HepG2 (cell line): ENCODE measurements around the gene ARHGAP9. TPM values are rescaled to one million over a fixed set of nuclear protein-coding genes. Genes with fewer than 3 reads are reported as not detected.

ENCODE experiments used
- DZIP1 ChIP-seq: sonication (generic); formaldehyde crosslinking; IDR thresholded peaks from 2 replicates; pipeline ENCODE4 v1.5.0; 2020; ENCODE audit warnings: mild to moderate bottlenecking, missing genetic modification reagents
- PHF8 ChIP-seq: sonication (generic); formaldehyde crosslinking; IDR thresholded peaks from 2 replicates; pipeline ENCODE4 v1.5.0; 2020; ENCODE audit warnings: missing genetic modification reagents
- SKI ChIP-seq: fragments of 450-650 bp; IDR thresholded peaks from one replicate; pipeline ENCODE4 v1.6.1; 2018; ENCODE audit warnings: mild to moderate bottlenecking; ENCODE audit not compliant: partially characterized antibody
- SNAPC2 ChIP-seq: sonication (generic); formaldehyde crosslinking; IDR thresholded peaks from 2 replicates; pipeline ENCODE4 v1.8.1; 2022; ENCODE audit warnings: mild to moderate bottlenecking, missing genetic modification reagents
- SRSF9 ChIP-seq: fragments of 200-400 bp; formaldehyde crosslinking; IDR thresholded peaks from 2 replicates; pipeline ENCODE4 v1.6.1; 2018; ENCODE audit warnings: borderline replicate concordance, mild to moderate bottlenecking, low read depth, low read length; ENCODE audit not compliant: insufficient read depth, poor library complexity, severe bottlenecking
- XBP1 ChIP-seq: sonication (generic); formaldehyde crosslinking; IDR thresholded peaks from 2 replicates; pipeline ENCODE4 v1.5.0; 2020; ENCODE audit warnings: missing genetic modification reagents
- ZFP1 ChIP-seq: IDR thresholded peaks from 2 replicates; pipeline ENCODE4 v1.6.1; 2016
- ZNF138 ChIP-seq: sonication (generic); formaldehyde crosslinking; IDR thresholded peaks from 2 replicates; pipeline ENCODE4 v1.5.0; 2020; ENCODE audit warnings: mild to moderate bottlenecking, low read depth, missing genetic modification reagents
- ZNF235 ChIP-seq: sonication (generic); formaldehyde crosslinking; IDR thresholded peaks from 2 replicates; pipeline ENCODE4 v1.8.1; 2023; ENCODE audit warnings: mild to moderate bottlenecking, missing genetic modification reagents, borderline replicate concordance
- ZNF724P ChIP-seq: sonication (generic); formaldehyde crosslinking; IDR thresholded peaks from 2 replicates; pipeline ENCODE4 v1.8.0; 2022; ENCODE audit warnings: missing genetic modification reagents, borderline replicate concordance
- ZNF780A ChIP-seq: sonication (generic); formaldehyde crosslinking; IDR thresholded peaks from 2 replicates; pipeline ENCODE4 v1.8.0; 2022; ENCODE audit warnings: mild to moderate bottlenecking, missing genetic modification reagents, moderate library complexity
- ZNF782 ChIP-seq: sonication (generic); formaldehyde crosslinking; IDR thresholded peaks from 2 replicates; pipeline ENCODE4 v1.4.0; 2020; ENCODE audit warnings: missing genetic modification reagents, mild to moderate bottlenecking, borderline replicate concordance
- polyA plus RNA-seq, 8 experiments: library from polyadenylated mRNA; depleted of rRNA in 3 of 8; stranded (reverse) in 7 of 8; unstranded in 1 of 8; fragments of >200 nt; fragmentation: Illumina TruSeq in 4 of 8; extraction: Trizol in 4 of 8; gene quantifications; 2 replicates each; pipeline versions ENCODE4 v1.2.1 to v1.2.3, GENCODE V29; 2011 to 2016; ENCODE audit warnings: low read depth in 4 of 8, missing spikeins in 1 of 8, mixed read lengths in 1 of 8; ENCODE audit not compliant: insufficient read depth in 1 of 8
- total RNA-seq, 5 experiments: library from RNA; depleted of rRNA; stranded (reverse); fragments of >200 nt; fragmentation: Illumina TruSeq; extraction: Trizol; gene quantifications; 2 replicates each; pipeline ENCODE4 v1.2.3, GENCODE V29; 2016; ENCODE audit warnings: low read depth in 1 of 5
- TF ChIP-seq, protein P1 (sequence below): IDR thresholded peaks from 2 replicates; pipeline ENCODE4 v1.6.1; 2012; ENCODE audit warnings: low read length, improper control_type of control experiment
- TF ChIP-seq, protein P2 (sequence below): IDR thresholded peaks from 2 replicates; pipeline ENCODE4 v1.6.1; 2016; ENCODE audit warnings: missing genetic modification reagents, missing compliant biosample characterization
- TF ChIP-seq, protein P3 (sequence below): sonication (generic); formaldehyde crosslinking; IDR thresholded peaks from 2 replicates; pipeline ENCODE4 v1.5.1; 2020; ENCODE audit warnings: mild to moderate bottlenecking, moderate library complexity, missing genetic modification reagents
- TF ChIP-seq, protein P4 (sequence below): sonication (generic); formaldehyde crosslinking; IDR thresholded peaks from 2 replicates; pipeline ENCODE4 v1.4.0; 2020; ENCODE audit warnings: missing genetic modification reagents, low read depth, mild to moderate bottlenecking, borderline replicate concordance
- TF ChIP-seq, protein P5 (sequence below): IDR thresholded peaks from 2 replicates; pipeline ENCODE4 v1.6.1; 2016; ENCODE audit warnings: mild to moderate bottlenecking

The ARHGAP9 gene
- total and polyA plus RNA-seq, 2 of the 13 experiments (the other 11 are each of a cell fraction or from before 2014, with no cell fraction given), result 0.18 to 1.2 TPM

DNA sequence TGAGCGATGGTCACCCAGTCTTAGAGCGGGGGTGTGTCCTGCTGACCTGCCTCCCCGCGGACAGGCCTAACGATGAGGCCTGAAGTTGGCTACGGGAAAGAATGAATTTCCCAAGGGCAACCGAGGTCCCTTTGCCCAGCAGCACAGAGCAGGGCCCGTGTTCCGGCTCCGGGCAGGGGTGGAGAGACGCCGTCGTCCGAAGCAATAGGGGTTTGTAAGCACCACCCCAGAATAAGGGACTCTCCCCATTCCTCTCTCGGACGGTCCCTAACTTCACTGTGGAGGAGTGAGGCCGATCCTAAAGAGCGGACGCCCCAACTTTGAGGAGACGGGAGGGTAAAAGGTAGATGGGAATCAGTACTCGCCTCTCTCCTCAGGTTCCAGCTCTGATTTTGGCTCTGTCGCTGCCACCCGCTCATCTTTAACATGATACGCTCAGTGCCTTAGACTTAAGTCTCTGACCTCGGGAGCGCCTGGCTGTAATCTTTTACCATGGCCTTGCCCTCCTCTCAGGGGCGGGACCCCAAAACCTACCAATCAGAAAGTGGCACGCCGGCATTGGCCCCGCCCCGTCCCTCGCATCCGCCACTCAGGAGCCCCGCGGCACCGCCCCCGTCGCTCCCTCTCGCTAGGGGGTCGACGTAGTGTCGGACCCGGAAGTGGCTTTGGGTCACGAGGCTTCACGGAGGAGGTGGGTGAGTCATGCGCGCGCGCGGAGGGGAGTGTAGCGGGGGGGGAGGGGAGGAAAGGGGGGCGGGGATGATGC is 40.6 kb upstream of the ARHGAP9 start, which contains the start of gene DDIT3 (continued):
- TF ChIP-seq ZNF782 (CRISPR knock-in tag) (peak; percentile 63; the same call in 1 of the 2 replicates), ZNF235 (peak; percentile 43; the same call in 1 of the 2 replicates), ZFP1 (CRISPR knock-in tag) (0 out of 2 replicates have a peak, but pooled peaks have one; percentile 27), PHF8 (peak; percentile 74), ZNF780A (CRISPR knock-in tag) (no peak; the same call in 1 of the 2 replicates), XBP1 (CRISPR knock-in tag) (peak; percentile 93), SRSF9 (no peak), SNAPC2 (CRISPR knock-in tag) (0 out of 2 replicates have a peak, but pooled peaks have one; percentile 11), ZNF724P (CRISPR knock-in tag) (no peak), SKI (peak; percentile 32), ZNF138 (CRISPR knock-in tag) (peak; percentile 65; the same call in 1 of the 2 replicates), DZIP1 (CRISPR knock-in tag) (no peak)
- TF ChIP-seq, protein P1, sequence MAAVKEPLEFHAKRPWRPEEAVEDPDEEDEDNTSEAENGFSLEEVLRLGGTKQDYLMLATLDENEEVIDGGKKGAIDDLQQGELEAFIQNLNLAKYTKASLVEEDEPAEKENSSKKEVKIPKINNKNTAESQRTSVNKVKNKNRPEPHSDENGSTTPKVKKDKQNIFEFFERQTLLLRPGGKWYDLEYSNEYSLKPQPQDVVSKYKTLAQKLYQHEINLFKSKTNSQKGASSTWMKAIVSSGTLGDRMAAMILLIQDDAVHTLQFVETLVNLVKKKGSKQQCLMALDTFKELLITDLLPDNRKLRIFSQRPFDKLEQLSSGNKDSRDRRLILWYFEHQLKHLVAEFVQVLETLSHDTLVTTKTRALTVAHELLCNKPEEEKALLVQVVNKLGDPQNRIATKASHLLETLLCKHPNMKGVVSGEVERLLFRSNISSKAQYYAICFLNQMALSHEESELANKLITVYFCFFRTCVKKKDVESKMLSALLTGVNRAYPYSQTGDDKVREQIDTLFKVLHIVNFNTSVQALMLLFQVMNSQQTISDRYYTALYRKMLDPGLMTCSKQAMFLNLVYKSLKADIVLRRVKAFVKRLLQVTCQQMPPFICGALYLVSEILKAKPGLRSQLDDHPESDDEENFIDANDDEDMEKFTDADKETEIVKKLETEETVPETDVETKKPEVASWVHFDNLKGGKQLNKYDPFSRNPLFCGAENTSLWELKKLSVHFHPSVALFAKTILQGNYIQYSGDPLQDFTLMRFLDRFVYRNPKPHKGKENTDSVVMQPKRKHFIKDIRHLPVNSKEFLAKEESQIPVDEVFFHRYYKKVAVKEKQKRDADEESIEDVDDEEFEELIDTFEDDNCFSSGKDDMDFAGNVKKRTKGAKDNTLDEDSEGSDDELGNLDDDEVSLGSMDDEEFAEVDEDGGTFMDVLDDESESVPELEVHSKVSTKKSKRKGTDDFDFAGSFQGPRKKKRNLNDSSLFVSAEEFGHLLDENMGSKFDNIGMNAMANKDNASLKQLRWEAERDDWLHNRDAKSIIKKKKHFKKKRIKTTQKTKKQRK, result no peak
- TF ChIP-seq, protein P2, sequence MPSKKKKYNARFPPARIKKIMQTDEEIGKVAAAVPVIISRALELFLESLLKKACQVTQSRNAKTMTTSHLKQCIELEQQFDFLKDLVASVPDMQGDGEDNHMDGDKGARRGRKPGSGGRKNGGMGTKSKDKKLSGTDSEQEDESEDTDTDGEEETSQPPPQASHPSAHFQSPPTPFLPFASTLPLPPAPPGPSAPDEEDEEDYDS (CRISPR knock-in tag), result peak; percentile 99
- TF ChIP-seq, protein P3, sequence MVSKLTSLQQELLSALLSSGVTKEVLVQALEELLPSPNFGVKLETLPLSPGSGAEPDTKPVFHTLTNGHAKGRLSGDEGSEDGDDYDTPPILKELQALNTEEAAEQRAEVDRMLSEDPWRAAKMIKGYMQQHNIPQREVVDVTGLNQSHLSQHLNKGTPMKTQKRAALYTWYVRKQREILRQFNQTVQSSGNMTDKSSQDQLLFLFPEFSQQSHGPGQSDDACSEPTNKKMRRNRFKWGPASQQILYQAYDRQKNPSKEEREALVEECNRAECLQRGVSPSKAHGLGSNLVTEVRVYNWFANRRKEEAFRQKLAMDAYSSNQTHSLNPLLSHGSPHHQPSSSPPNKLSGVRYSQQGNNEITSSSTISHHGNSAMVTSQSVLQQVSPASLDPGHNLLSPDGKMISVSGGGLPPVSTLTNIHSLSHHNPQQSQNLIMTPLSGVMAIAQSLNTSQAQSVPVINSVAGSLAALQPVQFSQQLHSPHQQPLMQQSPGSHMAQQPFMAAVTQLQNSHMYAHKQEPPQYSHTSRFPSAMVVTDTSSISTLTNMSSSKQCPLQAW (CRISPR knock-in tag), result 0 out of 2 replicates have a peak, but pooled peaks have one; percentile 61
- TF ChIP-seq, protein P4, sequence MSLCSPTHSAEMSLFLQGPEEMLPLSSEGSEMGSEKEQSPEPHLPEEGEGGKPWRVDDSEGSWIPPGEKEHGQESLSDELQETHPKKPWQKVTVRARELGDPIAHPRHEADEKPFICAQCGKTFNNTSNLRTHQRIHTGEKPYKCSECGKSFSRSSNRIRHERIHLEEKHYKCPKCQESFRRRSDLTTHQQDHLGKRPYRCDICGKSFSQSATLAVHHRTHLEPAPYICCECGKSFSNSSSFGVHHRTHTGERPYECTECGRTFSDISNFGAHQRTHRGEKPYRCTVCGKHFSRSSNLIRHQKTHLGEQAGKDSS (CRISPR knock-in tag), result peak; percentile 87
- TF ChIP-seq, protein P5, sequence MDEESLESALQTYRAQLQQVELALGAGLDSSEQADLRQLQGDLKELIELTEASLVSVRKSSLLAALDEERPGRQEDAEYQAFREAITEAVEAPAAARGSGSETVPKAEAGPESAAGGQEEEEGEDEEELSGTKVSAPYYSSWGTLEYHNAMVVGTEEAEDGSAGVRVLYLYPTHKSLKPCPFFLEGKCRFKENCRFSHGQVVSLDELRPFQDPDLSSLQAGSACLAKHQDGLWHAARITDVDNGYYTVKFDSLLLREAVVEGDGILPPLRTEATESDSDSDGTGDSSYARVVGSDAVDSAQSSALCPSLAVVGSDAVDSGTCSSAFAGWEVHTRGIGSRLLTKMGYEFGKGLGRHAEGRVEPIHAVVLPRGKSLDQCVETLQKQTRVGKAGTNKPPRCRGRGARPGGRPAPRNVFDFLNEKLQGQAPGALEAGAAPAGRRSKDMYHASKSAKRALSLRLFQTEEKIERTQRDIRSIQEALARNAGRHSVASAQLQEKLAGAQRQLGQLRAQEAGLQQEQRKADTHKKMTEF (CRISPR knock-in tag), result 0 out of 2 replicates have a peak, but pooled peaks have one; percentile 16
